ENCODE data around the gene MYCBP2. TPM values are rescaled to one million over a fixed set of nuclear protein-coding genes. Genes with fewer than 3 reads are reported as not detected.

The MYCBP2 gene
- total RNA-seq, 4 donors from 2014 or later = 115 to 165 (median 131) TPM

DNA sequence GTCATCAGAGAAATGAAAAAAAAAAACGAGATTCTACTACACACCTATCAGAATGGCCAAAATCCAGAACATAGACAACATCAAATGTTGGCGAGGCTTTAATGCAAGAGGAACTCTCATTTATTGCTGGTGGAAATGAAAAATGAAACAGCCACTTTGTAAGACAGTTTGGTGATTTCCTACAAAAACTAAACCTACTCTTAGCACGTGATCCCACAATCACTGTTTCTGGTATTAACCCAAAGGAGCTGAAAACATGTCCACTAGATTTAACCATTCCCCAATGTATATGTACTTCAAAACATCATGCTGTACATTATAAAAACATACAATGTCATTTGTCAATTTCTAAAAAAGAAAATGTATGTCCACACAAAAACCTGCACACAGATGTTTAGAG, 13.0 kb downstream of the MYCBP2 start:
- WGBS, 2 donors = 90 to 94% methylated on average over 3 of the region's 3 CpGs
- DNase-seq = no peak
- Histone ChIP-seq H3K9me3 (no peaks in the 10 kb centered on the region), H3K4me1 (peaks cover 20 to 24% of the 10 kb centered on the region in 2 donors), H3K27ac (no peak overlapping the region), H3K4me3 (replicated peaks in 1 of 3) (no peak overlapping the region), H3K27me3 (no peaks in the 10 kb centered on the region), H3K36me3 (no peaks in the 10 kb centered on the region)
- intact Hi-C loops (cut with DNase I) = no loop called here
- TF ChIP-seq POLR2A (IDR thresholded peaks at IDR 0.05) = no peak
- TF ChIP-seq, protein P1, sequence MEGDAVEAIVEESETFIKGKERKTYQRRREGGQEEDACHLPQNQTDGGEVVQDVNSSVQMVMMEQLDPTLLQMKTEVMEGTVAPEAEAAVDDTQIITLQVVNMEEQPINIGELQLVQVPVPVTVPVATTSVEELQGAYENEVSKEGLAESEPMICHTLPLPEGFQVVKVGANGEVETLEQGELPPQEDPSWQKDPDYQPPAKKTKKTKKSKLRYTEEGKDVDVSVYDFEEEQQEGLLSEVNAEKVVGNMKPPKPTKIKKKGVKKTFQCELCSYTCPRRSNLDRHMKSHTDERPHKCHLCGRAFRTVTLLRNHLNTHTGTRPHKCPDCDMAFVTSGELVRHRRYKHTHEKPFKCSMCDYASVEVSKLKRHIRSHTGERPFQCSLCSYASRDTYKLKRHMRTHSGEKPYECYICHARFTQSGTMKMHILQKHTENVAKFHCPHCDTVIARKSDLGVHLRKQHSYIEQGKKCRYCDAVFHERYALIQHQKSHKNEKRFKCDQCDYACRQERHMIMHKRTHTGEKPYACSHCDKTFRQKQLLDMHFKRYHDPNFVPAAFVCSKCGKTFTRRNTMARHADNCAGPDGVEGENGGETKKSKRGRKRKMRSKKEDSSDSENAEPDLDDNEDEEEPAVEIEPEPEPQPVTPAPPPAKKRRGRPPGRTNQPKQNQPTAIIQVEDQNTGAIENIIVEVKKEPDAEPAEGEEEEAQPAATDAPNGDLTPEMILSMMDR (IDR thresholded peaks at IDR 0.05) = no peak

DNA sequence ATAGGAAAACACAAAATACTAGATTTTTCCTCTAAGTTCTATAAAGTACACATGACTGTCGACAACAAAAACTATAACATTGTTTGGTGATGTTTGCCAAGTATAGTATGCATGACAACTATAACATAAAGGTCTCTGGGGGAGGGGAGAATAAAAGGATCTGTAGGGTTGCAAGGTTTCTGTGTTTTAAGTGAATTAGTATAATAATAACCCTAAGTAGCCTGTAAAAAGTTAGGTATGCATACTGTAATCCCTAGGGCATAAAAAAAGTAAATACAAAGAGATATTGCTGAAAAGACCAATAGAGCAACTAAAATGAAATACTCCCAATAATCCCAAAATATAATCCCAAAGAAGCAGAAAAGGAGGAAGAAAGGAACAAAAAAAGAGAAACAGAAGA, 14.6 kb downstream of the MYCBP2 start:
- TF ChIP-seq POLR2A (IDR thresholded peaks at IDR 0.05) = no peak
- intact Hi-C loops (cut with DNase I) = no loop called here
- H3K27ac ChIP-seq = no peak overlapping the region
- DNase-seq = no peak
- no peaks in the 10 kb centered on the region for H3K27me3 ChIP-seq
- peaks cover 27 to 29% of the 10 kb centered on the region in 2 donors for H3K4me1 ChIP-seq
- 32 to 38% methylated on average over 1 of the region's 1 CpG for WGBS, 2 donors
- no peaks in the 10 kb centered on the region for H3K36me3 ChIP-seq
- no peak overlapping the region for H3K4me3 ChIP-seq (replicated peaks in 1 of 3)
- no peaks in the 10 kb centered on the region for H3K9me3 ChIP-seq

DNA sequence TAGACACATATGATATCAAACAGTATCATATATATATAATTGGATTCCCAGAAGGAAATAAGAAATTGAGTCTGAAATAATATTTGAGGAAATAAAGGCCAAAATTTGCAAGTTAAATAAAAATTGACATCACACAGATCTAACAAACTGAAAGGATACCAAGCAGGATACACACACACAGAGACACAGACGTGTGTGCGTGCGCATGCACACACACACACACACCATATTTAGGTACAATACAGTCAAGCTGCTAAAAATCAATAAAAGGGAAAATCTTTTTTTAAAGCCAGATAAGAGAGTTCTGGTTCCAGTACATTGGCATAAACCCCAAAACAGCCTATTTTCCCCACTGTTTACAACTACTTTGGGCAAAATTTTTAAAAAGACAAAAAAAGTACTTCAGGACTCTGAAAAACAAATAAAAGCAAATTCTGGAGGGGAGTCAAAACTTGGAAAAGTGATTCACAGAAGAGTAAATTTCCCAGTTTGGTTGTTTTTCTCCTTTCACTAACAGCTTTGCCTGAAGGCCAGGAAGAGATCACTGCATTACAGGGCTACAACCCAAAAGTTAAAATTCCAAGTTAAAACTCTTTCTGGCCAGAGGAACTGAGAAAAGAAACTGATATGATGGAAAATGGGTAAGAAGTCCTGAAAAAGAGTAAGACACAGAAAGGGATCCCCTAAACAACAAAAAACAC, 16.2 kb downstream of the MYCBP2 start:
- H3K4me3 ChIP-seq (replicated peaks in 1 of 3) = no peak overlapping the region
- DNase-seq = no peak
- H3K9me3 ChIP-seq = no peaks in the 10 kb centered on the region
- H3K27ac ChIP-seq = peak overlapping the region in 2 of 3 donors; percentile 3 to 36
- no peaks in the 10 kb centered on the region for H3K36me3 ChIP-seq
- H3K4me1 ChIP-seq = peaks cover 40% of the 10 kb centered on the region in 2 donors
- no peak for TF ChIP-seq POLR2A (IDR thresholded peaks at IDR 0.05)
- TF ChIP-seq, protein P1 (IDR thresholded peaks at IDR 0.05) = no peak
- H3K27me3 ChIP-seq = no peaks in the 10 kb centered on the region
- intact Hi-C loops (cut with DNase I) = no loop called here
- WGBS, 2 donors = 66 to 79% methylated on average over 3 of the region's 3 CpGs

DNA sequence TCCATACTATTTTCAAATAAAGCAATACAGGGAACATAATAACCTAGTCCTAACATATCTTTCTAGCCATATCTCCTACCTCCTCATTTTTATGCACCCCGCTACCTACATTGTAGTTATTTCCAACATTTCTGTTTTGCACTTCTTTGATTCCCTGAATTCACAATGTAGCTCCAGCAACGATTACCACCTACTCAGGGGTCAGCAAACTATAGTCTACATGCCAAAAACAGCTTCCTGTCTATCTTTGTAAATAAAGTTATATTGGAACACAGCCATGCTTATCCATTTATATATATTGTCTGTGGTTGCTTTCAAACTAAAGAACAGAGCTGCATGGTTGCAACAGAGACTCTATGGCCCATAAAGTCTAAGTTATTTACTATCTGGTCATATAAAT, 16.7 kb downstream of the MYCBP2 start:
- Histone ChIP-seq H3K27ac (peak overlapping the region in 1 of 3 donors; percentile 3), H3K9me3 (no peaks in the 10 kb centered on the region), H3K27me3 (no peaks in the 10 kb centered on the region), H3K4me3 (replicated peaks in 1 of 3) (no peak overlapping the region), H3K36me3 (no peaks in the 10 kb centered on the region), H3K4me1 (peaks cover 40% of the 10 kb centered on the region in 2 donors)
- TF ChIP-seq, protein P1 (IDR thresholded peaks at IDR 0.05) = no peak
- TF ChIP-seq POLR2A (IDR thresholded peaks at IDR 0.05) = no peak
- intact Hi-C loops (cut with DNase I) = no loop called here
- no peak for DNase-seq
- WGBS, 2 donors = 62 to 75% methylated on average over 2 of the region's 2 CpGs

DNA sequence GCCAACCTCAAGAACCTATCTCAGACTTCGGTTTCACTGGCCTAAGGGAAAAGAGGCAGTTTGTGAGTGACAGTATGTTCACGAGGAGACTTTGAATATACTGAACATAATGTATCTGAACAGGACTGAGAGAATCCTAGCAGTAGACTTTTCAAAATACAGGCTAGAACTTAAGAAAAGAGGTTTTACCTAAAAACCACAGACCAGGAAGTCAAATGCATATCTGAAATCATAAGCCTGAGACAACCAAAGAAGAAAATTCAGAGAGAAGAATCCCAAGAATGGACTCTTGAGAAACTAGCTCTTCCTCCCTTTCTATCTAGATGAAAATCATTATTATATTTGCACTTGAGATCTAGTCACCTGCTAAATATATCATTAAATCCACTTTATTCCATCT, 17.6 kb downstream of the MYCBP2 start:
- Histone ChIP-seq H3K27me3 (no peaks in the 10 kb centered on the region), H3K36me3 (no peaks in the 10 kb centered on the region), H3K9me3 (no peaks in the 10 kb centered on the region), H3K27ac (no peak overlapping the region), H3K4me3 (replicated peaks in 1 of 3) (no peak overlapping the region), H3K4me1 (peaks cover 40% of the 10 kb centered on the region in 2 donors)
- DNase-seq = no peak
- intact Hi-C loops (cut with DNase I) = no loop called here
- no peak for TF ChIP-seq POLR2A (IDR thresholded peaks at IDR 0.05)
- TF ChIP-seq, protein P1 (IDR thresholded peaks at IDR 0.05) = no peak
- WGBS, 2 donors = 86 to 93% methylated on average over 2 of the region's 2 CpGs
